Activated naive CD8-positive, alpha-beta T cell (primary cell): ENCODE data around the gene RBM22.

Source experiments
- H3K27ac Mint-ChIP-seq: one replicate; pipeline ENCODE4 v1.8.0; 2021; ENCODE audit warnings: mixed read lengths
- H3K27me3 Mint-ChIP-seq: one replicate; pipeline ENCODE4 v1.8.0; 2021; ENCODE audit warnings: mixed read lengths
- H3K36me3 Mint-ChIP-seq: one replicate; pipeline ENCODE4 v1.8.0; 2021; ENCODE audit warnings: mixed read lengths
- H3K4me1 Mint-ChIP-seq: one replicate; pipeline ENCODE4 v1.8.0; 2021; ENCODE audit warnings: low read depth, mixed read lengths
- H3K4me3 Mint-ChIP-seq: one replicate; pipeline ENCODE4 v1.8.0; 2021; ENCODE audit warnings: mild to moderate bottlenecking, mixed read lengths
- H3K9me3 Mint-ChIP-seq: one replicate; pipeline ENCODE4 v1.8.0; 2021; ENCODE audit warnings: low read depth, mixed read lengths

RBM22 gene

GRCh38 chr5:150651382-150651781 is 49.5 kb downstream of the RBM22 start:
- Mint-ChIP-seq H3K27ac (no peak overlapping the region), H3K4me3 (no peak overlapping the region), H3K36me3 (no peaks in the 10 kb centered on the region)

DNA sequence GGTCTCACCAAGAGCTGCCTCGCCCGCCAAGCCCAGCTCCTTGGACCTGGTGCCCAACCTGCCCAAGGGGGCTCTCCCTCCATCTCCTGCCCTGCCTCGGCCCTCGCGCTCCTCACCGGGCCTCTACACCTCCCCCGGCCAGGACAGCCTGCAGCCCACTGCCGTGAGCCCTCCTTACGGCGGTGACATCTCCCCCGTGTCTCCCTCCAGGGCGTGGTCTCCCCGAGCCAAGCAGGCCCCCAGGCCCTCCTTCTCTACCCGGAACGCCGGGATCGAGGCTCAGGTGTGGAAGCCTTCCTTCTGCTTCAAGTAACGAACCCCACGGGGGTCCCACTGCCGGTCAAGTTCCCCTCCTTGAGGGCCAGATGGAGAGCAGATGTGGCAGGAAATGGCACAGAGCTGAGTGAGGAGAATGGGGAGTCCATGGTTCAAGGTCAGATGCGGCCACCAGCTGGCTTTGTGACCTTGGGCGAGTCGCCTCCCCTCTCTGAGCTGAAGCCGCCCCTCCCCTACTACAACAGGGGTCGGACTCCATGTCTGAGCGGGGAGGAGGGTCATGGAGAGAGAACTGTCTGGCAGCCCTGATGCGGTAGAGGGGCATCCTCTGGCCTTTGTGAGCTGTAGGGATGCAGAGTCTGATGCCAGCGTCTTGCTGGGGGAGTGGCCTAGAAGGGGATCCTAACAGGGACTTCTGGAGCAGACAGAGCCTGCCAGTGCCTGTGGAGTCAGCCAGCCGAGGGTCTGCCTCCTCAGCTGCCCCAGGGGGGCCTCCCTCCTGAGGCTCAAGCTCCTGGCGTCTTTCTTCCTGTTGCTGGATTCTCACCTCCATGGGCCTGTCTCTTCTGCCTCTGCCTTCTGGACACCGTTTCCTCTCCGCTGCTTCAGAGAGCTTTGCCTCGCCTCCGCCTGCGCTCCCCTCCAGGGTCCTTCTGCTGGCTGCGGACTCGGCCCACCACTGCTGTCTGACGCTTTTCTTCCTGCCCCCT is 50.5 kb downstream of the RBM22 start:
- no peaks in the 10 kb centered on the region for H3K4me1 Mint-ChIP-seq
- H3K4me3 Mint-ChIP-seq, result no peak overlapping the region
- H3K36me3 Mint-ChIP-seq, result no peaks in the 10 kb centered on the region
- no peak overlapping the region for H3K27ac Mint-ChIP-seq
- no peaks in the 10 kb centered on the region for H3K27me3 Mint-ChIP-seq
- no peaks in the 10 kb centered on the region for H3K9me3 Mint-ChIP-seq

More at GRCh38 chr5:150651382-150651781, 49.5 kb downstream of the RBM22 start:
- H3K27me3 Mint-ChIP-seq, result no peaks in the 10 kb centered on the region
- no peaks in the 10 kb centered on the region for H3K9me3 Mint-ChIP-seq
- H3K4me1 Mint-ChIP-seq, result peaks cover 2% of the 10 kb centered on the region

DNA sequence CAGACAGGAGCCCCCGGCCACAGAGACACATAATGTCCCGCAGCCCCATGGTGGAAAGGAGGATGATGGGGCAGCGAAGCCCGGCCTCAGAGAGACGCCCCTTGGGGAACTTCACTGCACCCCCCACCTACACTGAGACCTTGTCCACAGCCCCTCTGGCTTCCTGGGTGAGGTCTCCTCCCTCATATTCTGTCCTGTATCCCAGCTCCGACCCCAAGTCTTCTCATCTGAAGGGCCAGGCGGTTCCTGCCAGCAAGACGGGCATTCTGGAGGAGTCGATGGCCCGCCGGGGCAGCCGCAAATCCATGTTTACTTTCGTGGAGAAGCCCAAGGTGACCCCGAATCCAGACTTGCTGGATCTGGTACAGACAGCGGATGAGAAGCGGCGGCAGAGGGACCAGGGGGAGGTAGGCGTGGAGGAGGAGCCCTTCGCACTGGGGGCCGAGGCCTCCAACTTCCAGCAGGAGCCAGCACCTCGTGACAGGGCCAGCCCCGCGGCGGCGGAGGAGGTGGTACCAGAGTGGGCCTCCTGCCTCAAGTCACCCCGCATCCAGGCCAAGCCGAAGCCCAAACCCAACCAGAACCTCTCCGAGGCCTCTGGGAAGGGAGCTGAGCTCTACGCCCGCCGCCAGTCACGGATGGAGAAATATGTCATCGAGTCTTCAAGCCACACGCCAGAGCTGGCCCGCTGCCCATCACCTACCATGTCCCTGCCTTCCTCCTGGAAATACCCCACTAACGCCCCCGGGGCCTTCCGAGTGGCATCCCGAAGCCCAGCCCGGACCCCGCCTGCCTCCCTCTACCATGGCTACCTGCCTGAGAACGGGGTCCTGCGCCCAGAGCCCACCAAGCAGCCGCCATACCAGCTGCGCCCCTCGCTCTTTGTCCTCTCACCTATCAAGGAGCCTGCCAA is 51.5 kb downstream of the RBM22 start:
- Mint-ChIP-seq H3K9me3 (no peaks in the 10 kb centered on the region), H3K36me3 (no peaks in the 10 kb centered on the region), H3K4me1 (no peaks in the 10 kb centered on the region), H3K27ac (no peak overlapping the region), H3K27me3 (no peaks in the 10 kb centered on the region), H3K4me3 (no peak overlapping the region)

GRCh38 chr5:150648294-150649107 is 52.4 kb downstream of the RBM22 start:
- H3K4me3 Mint-ChIP-seq, result no peak overlapping the region
- no peaks in the 10 kb centered on the region for H3K9me3 Mint-ChIP-seq
- no peaks in the 10 kb centered on the region for H3K4me1 Mint-ChIP-seq
- H3K36me3 Mint-ChIP-seq, result no peaks in the 10 kb centered on the region
- H3K27ac Mint-ChIP-seq, result no peak overlapping the region
- no peaks in the 10 kb centered on the region for H3K27me3 Mint-ChIP-seq

- H3K4me1 Mint-ChIP-seq, result no peaks in the 10 kb centered on the region
- no peaks in the 10 kb centered on the region for H3K36me3 Mint-ChIP-seq
- H3K27ac Mint-ChIP-seq, result no peak overlapping the region
- no peaks in the 10 kb centered on the region for H3K27me3 Mint-ChIP-seq
- no peaks in the 10 kb centered on the region for H3K9me3 Mint-ChIP-seq
- H3K4me3 Mint-ChIP-seq, result no peak overlapping the region
Observed at GRCh38 chr5:150647275-150648251, 53.3 kb downstream of the RBM22 start.

DNA sequence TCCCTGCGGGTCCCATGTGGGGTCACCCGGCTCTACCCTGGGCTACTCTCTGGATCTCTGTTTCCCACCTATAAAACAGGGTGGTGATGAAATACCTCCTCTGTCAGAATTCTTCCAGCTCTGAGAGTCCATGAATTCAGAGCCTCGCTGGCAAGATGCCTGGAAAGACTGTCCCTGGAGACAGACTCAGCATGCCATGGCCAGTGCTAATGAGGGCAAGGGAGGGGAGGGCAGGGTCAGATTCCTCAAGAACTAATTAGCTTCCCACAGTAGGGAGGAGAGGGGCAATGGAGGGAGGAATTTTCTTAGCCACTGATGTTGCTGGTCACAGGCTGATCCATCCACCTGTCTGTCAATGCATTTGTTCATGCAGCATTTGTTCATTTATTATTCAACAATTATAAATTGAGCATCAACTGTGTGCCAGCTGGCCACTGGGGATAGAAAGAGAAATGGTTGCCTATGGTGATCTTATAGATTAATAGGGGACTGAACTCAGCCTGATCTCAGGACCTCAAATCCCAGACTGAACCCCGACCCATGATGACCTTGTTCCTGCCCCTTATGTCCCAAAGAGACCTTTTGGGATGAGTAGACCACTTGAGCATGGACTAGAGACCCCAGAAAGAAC is 55.7 kb downstream of the RBM22 start:
- no peaks in the 10 kb centered on the region for H3K4me1 Mint-ChIP-seq
- H3K9me3 Mint-ChIP-seq, result no peaks in the 10 kb centered on the region
- no peaks in the 10 kb centered on the region for H3K36me3 Mint-ChIP-seq
- no peak overlapping the region for H3K4me3 Mint-ChIP-seq
- no peaks in the 10 kb centered on the region for H3K27me3 Mint-ChIP-seq
- no peak overlapping the region for H3K27ac Mint-ChIP-seq

- Mint-ChIP-seq H3K36me3 (no peaks in the 10 kb centered on the region), H3K4me3 (no peak overlapping the region), H3K9me3 (no peaks in the 10 kb centered on the region), H3K27ac (no peak overlapping the region), H3K27me3 (no peaks in the 10 kb centered on the region), H3K4me1 (no peaks in the 10 kb centered on the region)
Observed at GRCh38 chr5:150644514-150644913, 56.3 kb downstream of the RBM22 start.

DNA sequence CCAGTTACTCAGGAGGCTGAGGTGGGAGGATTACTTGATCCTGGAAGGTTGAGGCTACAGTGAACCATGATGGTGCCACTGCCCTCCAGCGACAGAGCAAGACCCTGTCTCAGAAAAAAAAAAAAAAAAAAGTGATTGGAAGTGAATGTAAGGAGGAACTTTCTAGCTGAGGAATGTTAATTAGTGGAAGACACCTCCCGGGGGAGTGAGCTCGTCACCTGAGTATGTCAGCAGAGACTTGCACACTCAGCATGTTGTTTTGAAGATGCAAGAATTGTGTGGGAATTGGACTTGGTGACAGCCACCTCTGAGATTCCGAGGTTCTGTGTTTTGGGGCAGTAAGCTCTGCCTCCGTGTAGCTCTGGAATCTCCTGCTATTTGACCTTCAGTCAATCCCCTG is 56.8 kb downstream of the RBM22 start:
- Mint-ChIP-seq H3K27ac (no peak overlapping the region), H3K27me3 (no peaks in the 10 kb centered on the region), H3K4me1 (no peaks in the 10 kb centered on the region), H3K9me3 (no peaks in the 10 kb centered on the region), H3K4me3 (no peak overlapping the region), H3K36me3 (no peaks in the 10 kb centered on the region)

- no peaks in the 10 kb centered on the region for H3K9me3 Mint-ChIP-seq
- no peak overlapping the region for H3K27ac Mint-ChIP-seq
- no peaks in the 10 kb centered on the region for H3K4me1 Mint-ChIP-seq
- no peaks in the 10 kb centered on the region for H3K27me3 Mint-ChIP-seq
- H3K4me3 Mint-ChIP-seq, result no peak overlapping the region
- no peaks in the 10 kb centered on the region for H3K36me3 Mint-ChIP-seq
Observed at GRCh38 chr5:150642991-150643710, 57.7 kb downstream of the RBM22 start.

DNA sequence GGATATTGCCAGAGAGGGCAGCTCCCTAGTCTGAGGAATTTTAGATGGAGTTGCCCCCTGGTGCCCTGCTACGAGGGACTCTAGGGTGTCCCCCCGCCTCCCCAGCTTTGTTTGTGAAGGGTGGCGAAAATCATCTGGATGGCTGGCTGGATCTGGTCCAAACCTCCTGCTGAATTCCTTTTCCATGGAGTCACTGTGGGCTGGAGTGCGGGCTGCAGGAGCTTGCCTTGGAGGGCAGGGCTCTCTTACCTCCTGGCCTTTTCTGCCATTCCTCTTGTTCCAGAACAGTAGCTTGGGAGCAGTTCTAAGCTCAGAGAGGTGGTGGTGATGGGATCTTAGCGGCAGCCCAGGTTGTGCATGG is 58.3 kb downstream of the RBM22 start:
- Mint-ChIP-seq H3K9me3 (no peaks in the 10 kb centered on the region), H3K36me3 (no peaks in the 10 kb centered on the region), H3K4me1 (no peaks in the 10 kb centered on the region), H3K27me3 (no peaks in the 10 kb centered on the region), H3K4me3 (no peak overlapping the region), H3K27ac (no peak overlapping the region)

GRCh38 chr5:150641824-150642566 is 58.9 kb downstream of the RBM22 start:
- Mint-ChIP-seq H3K9me3 (no peaks in the 10 kb centered on the region), H3K27ac (no peak overlapping the region), H3K27me3 (peaks cover under 1% of the 10 kb centered on the region), H3K36me3 (no peaks in the 10 kb centered on the region), H3K4me1 (no peaks in the 10 kb centered on the region), H3K4me3 (no peak overlapping the region)

GRCh38 chr5:150641006-150641570 is 59.8 kb downstream of the RBM22 start:
- Mint-ChIP-seq H3K36me3 (no peaks in the 10 kb centered on the region), H3K4me3 (no peak overlapping the region), H3K27ac (no peak overlapping the region), H3K4me1 (no peaks in the 10 kb centered on the region), H3K27me3 (peaks cover 6% of the 10 kb centered on the region), H3K9me3 (no peaks in the 10 kb centered on the region)
